ENCODE results near the gene LTBR. TPM values are rescaled to one million over a fixed set of nuclear protein-coding genes. Genes with fewer than 3 reads are reported as not detected.

LTBR gene
- polyA plus RNA-seq, 3 donors: 56.4 to 108 (median 60.6) TPM

- WGBS (ENCODE audit: insufficient coverage): 36% methylated on average over 4 of the region's 4 CpGs
- Histone ChIP-seq H3K9me3 (replicated peaks in 1 of 2; ENCODE audit: control insufficient read depth in 1 of 2, insufficient read depth in 1 of 2, low read length in 2 of 2) (no peaks in the 10 kb centered on the region), H2AFZ (ENCODE audit: insufficient read depth, low read depth, low read length, poor library complexity, severe bottlenecking) (no peak overlapping the region), H3K4me2 (replicated peaks; ENCODE audit: extremely low read depth, low read length, poor library complexity, severe bottlenecking) (peak overlapping the region; percentile 53), H4K20me1 (ENCODE audit: insufficient read depth, low read length) (no peaks in the 10 kb centered on the region), H3K4me1 (ENCODE audit: control insufficient read depth in 1 of 2, insufficient read depth in 2 of 2, low read length in 2 of 2) (peaks cover 65 to 70% of the 10 kb centered on the region in 2 donors), H3K79me2 (ENCODE audit: insufficient read depth, low read length) (no peaks in the 10 kb centered on the region), H3K36me3 (replicated peaks in 1 of 2; ENCODE audit: control insufficient read depth in 1 of 2, insufficient read depth in 2 of 2, low read length in 2 of 2) (no peaks in the 10 kb centered on the region), H3K4me3 (replicated peaks in 1 of 3; ENCODE audit: low read depth in 2 of 3, low read length in 3 of 3) (peak overlapping the region in 1 of 3 experiments; percentile 34), H3K9ac (ENCODE audit: insufficient read depth, low read length, poor library complexity, severe bottlenecking) (no peak overlapping the region), H3K27ac (ENCODE audit: low read depth in 1 of 2, low read length in 2 of 2) (no peak overlapping the region), H3K27me3 (ENCODE audit: control insufficient read depth in 2 of 2, insufficient read depth in 2 of 2, low read length in 2 of 2) (no peaks in the 10 kb centered on the region)
- peak overlapping the region; percentile 51 to 60 for H3K4me3 Mint-ChIP-seq
- TF ChIP-seq CTCF (IDR thresholded peaks at IDR 0.05): no peak
- peak overlapping the region in 1 of 7 donors; percentile 50 for H3K27ac Mint-ChIP-seq
- H3K9me3 Mint-ChIP-seq: no peaks in the 10 kb centered on the region
- H3K36me3 Mint-ChIP-seq: peaks cover 0 to 2% of the 10 kb centered on the region in 2 donors
- peaks cover under 1 to 5% (median 2%) of the 10 kb centered on the region in 3 donors for H3K27me3 Mint-ChIP-seq (ENCODE audit: low read depth in 3 of 3)
- no peak for DNase-seq
- intact Hi-C loops (cut with micrococcal nuclease): loop anchor here (5.0 kb wide), 1 partner anchor 40 kb away; no protein-coding TSS in a partner anchor
- H3K4me1 Mint-ChIP-seq: peaks cover 74% of the 10 kb centered on the region
Observed at GRCh38 chr12:6377667-6377994, 6.3 kb upstream of the LTBR start.

DNA sequence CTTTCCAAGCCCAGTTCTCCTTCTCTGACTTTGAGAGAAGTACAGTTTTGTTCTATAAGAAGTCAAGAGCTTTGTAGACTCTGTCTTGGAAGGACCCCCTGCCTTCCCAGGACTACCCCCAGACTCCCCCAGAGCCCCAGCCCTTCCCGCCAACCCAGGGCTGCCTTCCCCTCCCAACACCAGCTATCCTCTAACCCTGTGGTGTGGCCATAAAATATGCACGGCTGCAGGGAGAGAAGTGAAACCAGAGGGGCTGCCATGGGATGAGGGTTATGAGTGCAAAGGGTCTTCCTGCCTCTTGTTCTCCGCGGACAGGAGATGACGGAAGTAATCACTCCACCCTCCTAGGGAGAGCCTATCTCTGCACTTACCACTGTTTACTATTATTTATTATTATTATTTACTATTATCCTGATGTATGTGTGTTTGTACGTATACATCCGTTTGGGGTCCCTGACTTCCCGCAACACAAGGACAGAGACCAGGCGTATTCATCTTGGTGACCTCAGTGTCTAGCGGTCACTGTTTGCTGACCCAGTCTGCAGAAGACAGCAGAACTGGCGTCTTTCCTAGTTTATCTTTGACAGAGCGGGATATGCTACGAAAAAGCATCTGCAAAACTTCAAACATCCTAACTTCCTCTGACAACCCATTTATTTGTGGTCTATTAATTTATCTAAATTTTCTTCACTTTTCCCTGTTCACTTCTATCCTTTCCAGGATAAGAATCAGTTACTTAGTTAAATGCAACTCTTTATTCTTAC, 5.1 kb upstream of the LTBR start:
- Histone ChIP-seq H2AFZ (ENCODE audit: insufficient read depth, low read depth, low read length, poor library complexity, severe bottlenecking) (peak overlapping the region; percentile 65), H3K36me3 (replicated peaks in 1 of 2; ENCODE audit: control insufficient read depth in 1 of 2, insufficient read depth in 2 of 2, low read length in 2 of 2) (no peaks in the 10 kb centered on the region), H3K4me3 (replicated peaks in 1 of 3; ENCODE audit: low read depth in 2 of 3, low read length in 3 of 3) (peak overlapping the region in 1 of 3 experiments; percentile 55), H3K4me2 (replicated peaks; ENCODE audit: extremely low read depth, low read length, poor library complexity, severe bottlenecking) (peak overlapping the region; percentile 66), H3K9ac (ENCODE audit: insufficient read depth, low read length, poor library complexity, severe bottlenecking) (no peak overlapping the region), H3K27ac (ENCODE audit: low read depth in 1 of 2, low read length in 2 of 2) (peak overlapping the region; percentile 60 to 75), H3K79me2 (ENCODE audit: insufficient read depth, low read length) (peaks cover 10% of the 10 kb centered on the region), H3K9me3 (replicated peaks in 1 of 2; ENCODE audit: control insufficient read depth in 1 of 2, insufficient read depth in 1 of 2, low read length in 2 of 2) (no peaks in the 10 kb centered on the region), H3K4me1 (ENCODE audit: control insufficient read depth in 1 of 2, insufficient read depth in 2 of 2, low read length in 2 of 2) (peaks cover 72 to 75% of the 10 kb centered on the region in 2 donors), H3K27me3 (ENCODE audit: control insufficient read depth in 2 of 2, insufficient read depth in 2 of 2, low read length in 2 of 2) (no peaks in the 10 kb centered on the region), H4K20me1 (ENCODE audit: insufficient read depth, low read length) (no peaks in the 10 kb centered on the region)
- H3K36me3 Mint-ChIP-seq: no peaks in the 10 kb centered on the region
- DNase-seq: peak in 2 of 3 donors; percentile 45 to 50
- H3K27ac Mint-ChIP-seq: peak overlapping the region; percentile 75 to 87 (median 83)
- WGBS (ENCODE audit: insufficient coverage): no CpG with 5 or more reads among the region's 13 CpGs
- intact Hi-C loops (cut with micrococcal nuclease): loop anchor here (5.0 kb wide), 1 partner anchor 42 kb away; no protein-coding TSS in a partner anchor
- peak overlapping the region; percentile 16 to 63 for H3K4me3 Mint-ChIP-seq
- H3K4me1 Mint-ChIP-seq: peaks cover 77% of the 10 kb centered on the region
- no peaks in the 10 kb centered on the region for H3K9me3 Mint-ChIP-seq
- no peak for TF ChIP-seq CTCF (IDR thresholded peaks at IDR 0.05)
- peaks cover 0 to 2% (median 1%) of the 10 kb centered on the region in 3 donors for H3K27me3 Mint-ChIP-seq (ENCODE audit: low read depth in 3 of 3)

Measured in CD14-positive monocyte (primary cell).